Mucosa of descending colon (tissue), 3 donors: ENCODE measurements around the gene CFAP99. TPM values are rescaled to one million over a fixed set of nuclear protein-coding genes. Genes with fewer than 3 reads are reported as not detected.

ENCODE experiments used
- ATAC-seq: fragments of 200-7000 bp; cut with Tn5 transposase; one replicate; pipeline ENCODE4 v1.9.1; 2020; ENCODE audit warnings: mild to moderate bottlenecking, moderate library complexity
- DNase-seq, 3 donors: peaks; one replicate each; pipeline ENCODE4 v3.0.0-alpha.2; 2020
- H3K36me3 ChIP-seq: fragments of 200-600 bp; one replicate; pipeline ENCODE4 v1.8.0; 2021; ENCODE audit warnings: low read depth, mild to moderate bottlenecking
- H3K4me1 ChIP-seq: fragments of 200-600 bp; one replicate; pipeline ENCODE4 v1.8.0; 2021; ENCODE audit warnings: low read depth, mild to moderate bottlenecking
- H3K4me3 ChIP-seq: fragments of 200-600 bp; one replicate; pipeline ENCODE4 v1.8.0; 2021; ENCODE audit warnings: mild to moderate bottlenecking
- H3K9me3 ChIP-seq: fragments of 200-600 bp; one replicate; pipeline ENCODE4 v1.8.0; 2021; ENCODE audit warnings: mild to moderate bottlenecking
- CTCF ChIP-seq: fragments of 200-600 bp; IDR thresholded peaks from one replicate; pipeline ENCODE4 v1.8.0; 2022; ENCODE audit warnings: antibody characterized with exemption, mild to moderate bottlenecking
- intact Hi-C, 2 donors: fragments of 100-400 bp; cut with DNase I in 1 of 2; cut with micrococcal nuclease in 1 of 2; formaldehyde crosslinking; loops; one replicate each; pipeline versions ENCODE4 v1.11.0 to v1.11.1; 2022; cut with DNase I, micrococcal nuclease
- total RNA-seq, 3 donors: library from RNA; stranded (reverse); fragmentation: NEBNext Ultra II Directional in 2 of 3; extraction: Animal tissue kit (Norgen Biotek cat#: 25700) in 2 of 3; gene quantifications; one replicate each; pipeline versions ENCODE4 v1.2.1 to v1.2.4, GENCODE V29; 2021 to 2023
- donor health status: DM: no; HTN: no; CAD: no; lungs with moderate emphysema.
- donor health status: DM: no; HTN: no; CAD: no.
- donor health status: DM: no; HTN: yes; CAD: no.

CFAP99 gene
- total RNA-seq, 3 donors from 2014 or later = 1.2 to 1.3 (median 1.2) TPM

GRCh38 chr4:2451036-2451520, 32.3 kb downstream of the CFAP99 start:
- Histone ChIP-seq H3K4me3 (no peak overlapping the region), H3K4me1 (no peaks in the 10 kb centered on the region), H3K9me3 (no peaks in the 10 kb centered on the region), H3K36me3 (no peaks in the 10 kb centered on the region)
- ATAC-seq (no peak), DNase-seq (peak in 1 of 3 donors; percentile 34)
- intact Hi-C loops = loop anchor here in 1 of 2 donors (10.0 kb wide), 1 partner anchor 226 kb away; no protein-coding TSS in a partner anchor
- TF ChIP-seq CTCF = no peak

- no peaks in the 10 kb centered on the region for H3K36me3 ChIP-seq
- no peak overlapping the region for H3K4me3 ChIP-seq
- ATAC-seq = peak; percentile 12
- intact Hi-C loops = loop anchor here in 1 of 2 donors (10.0 kb wide), 1 partner anchor 227 kb away; no protein-coding TSS in a partner anchor
- TF ChIP-seq CTCF = no peak
- peak in 1 of 3 donors; percentile 35 for DNase-seq
- no peaks in the 10 kb centered on the region for H3K9me3 ChIP-seq
- H3K4me1 ChIP-seq = no peaks in the 10 kb centered on the region
Measured at GRCh38 chr4:2451821-2452785, 33.3 kb downstream of the CFAP99 start.

- DNase-seq (peak in 1 of 3 donors; percentile 41), ATAC-seq (peak; percentile 25)
- H3K4me1 ChIP-seq = peaks cover 6% of the 10 kb centered on the region
- intact Hi-C loops = loop anchor here in 1 of 2 donors (10.0 kb wide), 1 partner anchor 233 kb away; no protein-coding TSS in a partner anchor
- no peak for TF ChIP-seq CTCF
- no peak overlapping the region for H3K4me3 ChIP-seq
- H3K36me3 ChIP-seq = no peaks in the 10 kb centered on the region
- H3K9me3 ChIP-seq = no peaks in the 10 kb centered on the region
Measured at GRCh38 chr4:2457481-2458295, 38.9 kb downstream of the CFAP99 start.

- no peak for ATAC-seq
- DNase-seq = peak in 1 of 3 donors; percentile 49
- Histone ChIP-seq H3K4me3 (no peak overlapping the region), H3K36me3 (no peaks in the 10 kb centered on the region), H3K4me1 (peaks cover 10% of the 10 kb centered on the region), H3K9me3 (no peaks in the 10 kb centered on the region)
- TF ChIP-seq CTCF = no peak
- intact Hi-C loops = loop anchor here in 1 of 2 donors (10.0 kb wide), 1 partner anchor 234 kb away; no protein-coding TSS in a partner anchor
Measured at GRCh38 chr4:2458546-2459491, 40.1 kb downstream of the CFAP99 start.
